CD14-positive monocyte (primary cell): ENCODE measurements around the gene EBF3. TPM values are rescaled to one million over a fixed set of nuclear protein-coding genes. Genes with fewer than 3 reads are reported as not detected.

Experiments used
- DNase-seq, 3 donors: peaks; one replicate each; pipeline ENCODE4 v3.0.0-alpha.2; 2011 to 2022
- H2AFZ ChIP-seq: 2 replicates; pipeline ENCODE4 v1.6.0; 2012; ENCODE audit warnings: mild to moderate bottlenecking, low read depth, low read length, inconsistent platforms; ENCODE audit not compliant: insufficient read depth, poor library complexity, severe bottlenecking
- H3K27ac ChIP-seq, 2 donors: 1 replicate in 1 of 2; 2 replicates in 1 of 2; pipeline ENCODE4 v1.5.1; 2012 to 2013; ENCODE audit warnings: low read length in 2 of 2, control low read depth in 1 of 2, inconsistent platforms in 1 of 2, low read depth in 1 of 2, mild to moderate bottlenecking in 1 of 2
- H3K27me3 ChIP-seq, 2 donors: one replicate each; pipeline versions ENCODE4 v1.6.0 to v1.6.1; 2011 to 2013; ENCODE audit warnings: low read length in 2 of 2; ENCODE audit not compliant: control insufficient read depth in 2 of 2, insufficient read depth in 2 of 2
- H3K36me3 ChIP-seq, 2 donors: replicated peaks in 1 of 2; 1 replicate in 1 of 2; 2 replicates in 1 of 2; pipeline versions ENCODE4 v1.5.1 to v1.6.1; 2012 to 2013; ENCODE audit warnings: low read length in 2 of 2, control low read depth in 1 of 2, inconsistent platforms in 1 of 2, mild to moderate bottlenecking in 1 of 2; ENCODE audit not compliant: insufficient read depth in 2 of 2, control insufficient read depth in 1 of 2
- H3K4me1 ChIP-seq, 2 donors: 1 replicate in 1 of 2; 2 replicates in 1 of 2; pipeline versions ENCODE4 v1.5.1 to v1.6.1; 2012 to 2013; ENCODE audit warnings: low read length in 2 of 2, control low read depth in 1 of 2, inconsistent platforms in 1 of 2, mild to moderate bottlenecking in 1 of 2, moderate library complexity in 1 of 2; ENCODE audit not compliant: insufficient read depth in 2 of 2, control insufficient read depth in 1 of 2
- H3K4me2 ChIP-seq: replicated peaks from 2 replicates; pipeline ENCODE3; 2012; ENCODE audit warnings: low read length, moderate library complexity, mild to moderate bottlenecking; ENCODE audit not compliant: poor library complexity, severe bottlenecking; ENCODE audit errors: extremely low read depth
- H3K4me3 ChIP-seq, 3 experiments: fragments of 200-600 bp in 1 of 3; sonication (generic) in 1 of 3; replicated peaks in 1 of 3; 1 replicate in 2 of 3; 2 replicates in 1 of 3; pipeline ENCODE4 v1.5.1; 2011 to 2013; ENCODE audit warnings: low read length in 3 of 3, mild to moderate bottlenecking in 3 of 3, control low read depth in 2 of 3, low read depth in 2 of 3, inconsistent platforms in 1 of 3, moderate library complexity in 1 of 3
- H3K79me2 ChIP-seq: 2 replicates; pipeline ENCODE4 v1.6.0; 2012; ENCODE audit warnings: mild to moderate bottlenecking, control low read depth, inconsistent platforms, low read length, moderate library complexity; ENCODE audit not compliant: insufficient read depth
- H3K9ac ChIP-seq: 2 replicates; pipeline ENCODE4 v1.6.0; 2017; ENCODE audit warnings: low read length, mild to moderate bottlenecking; ENCODE audit not compliant: insufficient read depth, poor library complexity, severe bottlenecking
- H3K9me3 ChIP-seq, 2 donors: replicated peaks in 1 of 2; 1 replicate in 1 of 2; 2 replicates in 1 of 2; pipeline versions ENCODE4 v1.5.1 to v1.6.1; 2012 to 2013; ENCODE audit warnings: low read length in 2 of 2, control low read depth in 1 of 2; ENCODE audit not compliant: control insufficient read depth in 1 of 2, insufficient read depth in 1 of 2
- H4K20me1 ChIP-seq: 2 replicates; pipeline ENCODE4 v1.6.0; 2012; ENCODE audit warnings: mild to moderate bottlenecking, low read length, control low read depth, moderate library complexity; ENCODE audit not compliant: insufficient read depth
- H3K27ac Mint-ChIP-seq, 7 donors: one replicate each; pipeline ENCODE4 v1.8.0; 2020; ENCODE audit warnings: mild to moderate bottlenecking in 7 of 7, mixed read lengths in 7 of 7, moderate library complexity in 6 of 7, inconsistent platforms in 2 of 7
- H3K27me3 Mint-ChIP-seq, 3 donors: one replicate each; pipeline ENCODE4 v1.8.0; 2021 to 2022; ENCODE audit warnings: low read depth in 3 of 3, mild to moderate bottlenecking in 3 of 3, mixed read lengths in 3 of 3, moderate library complexity in 3 of 3, inconsistent platforms in 1 of 3
- H3K36me3 Mint-ChIP-seq, 2 donors: one replicate each; pipeline ENCODE4 v1.8.0; 2020; ENCODE audit warnings: mixed read lengths in 2 of 2, inconsistent platforms in 1 of 2, mild to moderate bottlenecking in 1 of 2
- H3K4me1 Mint-ChIP-seq: one replicate; pipeline ENCODE4 v1.8.0; 2020; ENCODE audit warnings: mild to moderate bottlenecking, mixed read lengths
- H3K4me3 Mint-ChIP-seq, 2 donors: one replicate each; pipeline ENCODE4 v1.8.0; 2020; ENCODE audit warnings: mild to moderate bottlenecking in 2 of 2, mixed read lengths in 2 of 2, moderate library complexity in 1 of 2
- H3K9me3 Mint-ChIP-seq, 7 donors: one replicate each; pipeline ENCODE4 v1.8.0; 2020 to 2022; ENCODE audit warnings: mixed read lengths in 7 of 7, mild to moderate bottlenecking in 6 of 7, moderate library complexity in 6 of 7, inconsistent platforms in 2 of 7
- CTCF ChIP-seq: fragments of 200-600 bp; IDR thresholded peaks from one replicate; pipeline ENCODE4 v1.8.0; 2022; ENCODE audit warnings: antibody characterized with exemption, mild to moderate bottlenecking
- WGBS: methylation state at CpG from one replicate; pipeline ENCODE4 v1.1.5; 2013; ENCODE audit warnings: missing lambda C conversion rate; ENCODE audit not compliant: insufficient coverage; 5-methylcytosine and 5-hydroxymethylcytosine counted together
- intact Hi-C, 2 donors: fragments of 100-400 bp; cut with micrococcal nuclease; formaldehyde crosslinking; loops; one replicate each; pipeline versions ENCODE4 v1.15.0 to v1.15.1; 2023
- polyA plus RNA-seq, 3 donors: library from polyadenylated mRNA; depleted of rRNA in 1 of 3; unstranded in 2 of 3; stranded (reverse) in 1 of 3; fragments of 300-500 nt in 2 of 3; fragments of >200 nt in 1 of 3; fragmentation: Illumina TruSeq in 2 of 3; gene quantifications; 1 replicate in 2 of 3; 2 replicates in 1 of 3; pipeline ENCODE4 v1.2.3, GENCODE V29; 2012 to 2021

EBF3 gene
- polyA plus RNA-seq, 3 donors: not detected

GRCh38 chr10:129958148-129958628 lies 5.9 kb downstream of the EBF3 start:
- intact Hi-C loops: no loop called here
- no peak overlapping the region for H3K4me3 ChIP-seq

DNA sequence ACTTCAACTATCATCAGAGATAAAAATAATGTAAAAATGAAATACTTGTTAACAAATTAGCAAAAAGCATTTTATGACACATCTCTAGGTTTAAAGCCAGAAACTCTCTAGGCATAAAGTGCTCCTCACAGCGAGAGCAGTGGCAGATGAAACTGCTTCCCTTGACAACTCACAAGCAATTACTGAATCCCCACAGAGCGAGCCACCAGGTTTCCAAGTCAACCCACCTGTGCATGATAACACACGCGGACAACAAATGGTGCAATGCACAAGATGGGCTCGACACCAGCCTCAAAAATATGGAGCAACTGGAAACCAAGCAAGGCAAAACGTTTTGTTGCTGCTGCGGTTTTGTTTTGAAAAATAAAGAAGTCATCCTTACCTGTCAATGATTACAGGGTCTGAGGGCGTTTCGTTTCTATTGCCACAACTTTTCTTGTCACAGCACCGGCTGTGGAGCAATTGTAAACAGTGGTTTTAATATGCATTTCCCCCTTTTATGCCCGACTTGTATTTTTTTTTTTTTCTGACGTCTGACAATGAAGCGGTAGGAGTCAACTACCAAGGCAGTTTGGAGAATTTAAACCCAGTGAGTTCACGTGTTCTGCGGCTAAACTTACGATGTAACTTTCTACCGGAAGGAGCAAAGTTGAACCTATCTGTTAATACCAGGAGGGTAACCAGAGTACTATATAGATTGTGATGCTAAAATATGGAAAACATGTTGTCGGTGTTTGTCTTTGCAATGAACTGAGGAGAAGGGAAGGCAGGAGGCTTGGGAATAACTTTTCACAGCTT lies 7.0 kb downstream of the EBF3 start:
- H3K9me3 Mint-ChIP-seq: peaks cover 0 to 33% (median 3%) of the 10 kb centered on the region in 7 donors
- Histone ChIP-seq H3K9ac (no peak overlapping the region), H3K27me3 (peaks cover 64 to 82% of the 10 kb centered on the region in 2 donors), H3K4me3 (no peak overlapping the region), H3K9me3 (peaks cover 0 to 26% of the 10 kb centered on the region in 2 donors), H3K36me3 (no peaks in the 10 kb centered on the region), H3K79me2 (no peaks in the 10 kb centered on the region), H2AFZ (no peak overlapping the region), H4K20me1 (no peaks in the 10 kb centered on the region), H3K4me2 (no peak overlapping the region), H3K27ac (no peak overlapping the region), H3K4me1 (no peaks in the 10 kb centered on the region)
- WGBS: 43% methylated on average over 10 of the region's 18 CpGs
- peaks cover 0 to 6% of the 10 kb centered on the region in 2 donors for H3K36me3 Mint-ChIP-seq
- H3K4me1 Mint-ChIP-seq: peaks cover 6% of the 10 kb centered on the region
- no peak for DNase-seq
- intact Hi-C loops: no loop called here
- peak overlapping the region in 1 of 2 donors; percentile 72 for H3K4me3 Mint-ChIP-seq
- peaks cover 73 to 83% (median 74%) of the 10 kb centered on the region in 3 donors for H3K27me3 Mint-ChIP-seq
- no peak for TF ChIP-seq CTCF
- H3K27ac Mint-ChIP-seq: no peak overlapping the region

More at GRCh38 chr10:129958148-129958628, 5.9 kb downstream of the EBF3 start:
- Histone ChIP-seq H3K79me2 (no peaks in the 10 kb centered on the region), H3K4me2 (peak overlapping the region; percentile 11), H3K9ac (no peak overlapping the region), H3K27me3 (peaks cover 73 to 94% of the 10 kb centered on the region in 2 donors), H2AFZ (no peak overlapping the region), H3K9me3 (peaks cover 0 to 36% of the 10 kb centered on the region in 2 donors), H3K27ac (no peak overlapping the region), H4K20me1 (no peaks in the 10 kb centered on the region), H3K4me1 (peaks cover 0 to 7% of the 10 kb centered on the region in 2 donors), H3K36me3 (no peaks in the 10 kb centered on the region)
- H3K27me3 Mint-ChIP-seq: peaks cover 78 to 89% (median 78%) of the 10 kb centered on the region in 3 donors
- 0% methylated on average over 2 of the region's 16 CpGs for WGBS
- H3K36me3 Mint-ChIP-seq: peaks cover 0 to 6% of the 10 kb centered on the region in 2 donors
- peak overlapping the region; percentile 16 to 80 for H3K4me3 Mint-ChIP-seq
- H3K4me1 Mint-ChIP-seq: peaks cover 16% of the 10 kb centered on the region
- TF ChIP-seq CTCF: no peak
- peaks cover 0 to 35% (median 4%) of the 10 kb centered on the region in 7 donors for H3K9me3 Mint-ChIP-seq
- no peak for DNase-seq
- H3K27ac Mint-ChIP-seq: no peak overlapping the region
